A549 (cell line): Measurements from ENCODE around the gene EAF1.
"Not testable (repeated sequence)": the region's sequence is repeated elsewhere in the genome, so short reads cannot be mapped to it uniquely, and the experiment has no call there.

Experiments used
- POLR2A ChIP-seq: IDR thresholded peaks from 2 replicates; pipeline ENCODE4 v1.6.1; 2012; ENCODE audit warnings: mild to moderate bottlenecking, low read length
- SMC3 ChIP-seq: fragments of >200 bp; sonication (Bioruptor Twin); formaldehyde crosslinking; IDR thresholded peaks from 3 replicates; pipeline ENCODE4 v1.6.1; 2018; ENCODE audit warnings: inconsistent platforms
- TF ChIP-seq, protein P1 (sequence below): fragments of >200 bp; sonication (Bioruptor Twin); formaldehyde crosslinking; IDR thresholded peaks from 3 replicates; pipeline ENCODE4 v1.5.1; 2016

DNA sequence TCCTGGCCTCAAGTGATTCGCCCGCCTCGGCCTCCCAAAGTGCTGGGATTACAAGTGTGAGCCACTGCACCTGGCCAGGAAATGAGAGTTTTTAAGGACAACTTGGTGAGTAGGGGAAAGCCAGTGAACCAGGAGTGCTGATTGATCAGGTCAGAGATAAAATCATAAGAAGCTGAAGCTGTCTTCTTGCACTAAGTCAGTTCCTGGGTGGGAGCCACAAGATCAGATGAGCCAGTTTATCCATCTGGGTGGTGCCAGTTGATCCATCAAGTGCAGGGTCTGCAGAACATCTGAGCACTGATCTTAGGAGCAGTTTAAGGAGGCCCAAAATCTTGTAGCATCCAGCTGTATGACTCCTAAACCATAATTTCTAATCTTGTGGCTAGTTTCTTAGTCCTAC is 39.1 kb upstream of the EAF1 start:
- TF ChIP-seq, protein P1, sequence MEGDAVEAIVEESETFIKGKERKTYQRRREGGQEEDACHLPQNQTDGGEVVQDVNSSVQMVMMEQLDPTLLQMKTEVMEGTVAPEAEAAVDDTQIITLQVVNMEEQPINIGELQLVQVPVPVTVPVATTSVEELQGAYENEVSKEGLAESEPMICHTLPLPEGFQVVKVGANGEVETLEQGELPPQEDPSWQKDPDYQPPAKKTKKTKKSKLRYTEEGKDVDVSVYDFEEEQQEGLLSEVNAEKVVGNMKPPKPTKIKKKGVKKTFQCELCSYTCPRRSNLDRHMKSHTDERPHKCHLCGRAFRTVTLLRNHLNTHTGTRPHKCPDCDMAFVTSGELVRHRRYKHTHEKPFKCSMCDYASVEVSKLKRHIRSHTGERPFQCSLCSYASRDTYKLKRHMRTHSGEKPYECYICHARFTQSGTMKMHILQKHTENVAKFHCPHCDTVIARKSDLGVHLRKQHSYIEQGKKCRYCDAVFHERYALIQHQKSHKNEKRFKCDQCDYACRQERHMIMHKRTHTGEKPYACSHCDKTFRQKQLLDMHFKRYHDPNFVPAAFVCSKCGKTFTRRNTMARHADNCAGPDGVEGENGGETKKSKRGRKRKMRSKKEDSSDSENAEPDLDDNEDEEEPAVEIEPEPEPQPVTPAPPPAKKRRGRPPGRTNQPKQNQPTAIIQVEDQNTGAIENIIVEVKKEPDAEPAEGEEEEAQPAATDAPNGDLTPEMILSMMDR: not testable (repeated sequence)
- TF ChIP-seq SMC3, POLR2A: not testable (repeated sequence)
